SK-N-MC (cell line): ENCODE measurements around the gene LONRF2.

ENCODE experiments used
- EZH2 ChIP-seq: fragments of 200-600 bp; sonication (generic); IDR thresholded peaks from one replicate; pipeline ENCODE4 v1.6.1; 2017; ENCODE audit warnings: antibody characterized with exemption
- FOXP2 ChIP-seq: optimal IDR thresholded peaks from 2 replicates; pipeline ENCODE3; 2011; ENCODE audit warnings: mild to moderate bottlenecking, moderate library complexity; ENCODE audit not compliant: insufficient read depth; ENCODE audit errors: extremely low read length, control extremely low read depth
- POLR2AphosphoS5 ChIP-seq: IDR thresholded peaks from 2 replicates; pipeline ENCODE4 v1.6.1; 2012; ENCODE audit warnings: mild to moderate bottlenecking, low read depth, low read length, borderline replicate concordance

- TF ChIP-seq POLR2AphosphoS5 (no peak), EZH2 (no peak), FOXP2 (no peak)
These were observed 74.9 kb downstream of the LONRF2 start for GRCh38 chr2:100247256-100248043.
